HG02571 (cell line): ENCODE data around the gene OST4.
"Not testable (repeated sequence)": the region's sequence is repeated elsewhere in the genome, so short reads cannot be mapped to it uniquely, and the experiment has no call there.

ENCODE experiments used
- ATAC-seq: cut with Tn5 transposase; IDR thresholded peaks from one replicate; pipeline ENCODE4 v1.9.1; 2021; ENCODE audit warnings: mild to moderate bottlenecking, moderate library complexity; ENCODE audit not compliant: unreplicated experiment

Gene OST4

DNA sequence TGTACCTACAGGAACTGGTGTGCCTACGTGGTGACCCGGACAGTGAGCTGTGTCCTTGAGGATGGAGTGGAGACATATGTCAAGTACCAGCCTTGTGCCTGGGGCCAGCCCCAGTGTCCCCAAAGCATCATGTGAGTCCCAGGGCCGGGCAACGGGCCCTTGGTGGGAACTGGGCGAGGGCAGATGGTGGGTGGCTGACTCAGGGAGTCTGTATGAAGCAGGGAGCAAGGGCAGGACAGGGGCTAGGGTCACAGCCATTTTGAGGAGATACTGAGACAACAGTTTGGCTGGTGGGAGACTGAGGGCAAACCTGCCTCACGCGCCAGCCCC lies 8.7 kb upstream of the OST4 start:
- no peak for ATAC-seq

DNA sequence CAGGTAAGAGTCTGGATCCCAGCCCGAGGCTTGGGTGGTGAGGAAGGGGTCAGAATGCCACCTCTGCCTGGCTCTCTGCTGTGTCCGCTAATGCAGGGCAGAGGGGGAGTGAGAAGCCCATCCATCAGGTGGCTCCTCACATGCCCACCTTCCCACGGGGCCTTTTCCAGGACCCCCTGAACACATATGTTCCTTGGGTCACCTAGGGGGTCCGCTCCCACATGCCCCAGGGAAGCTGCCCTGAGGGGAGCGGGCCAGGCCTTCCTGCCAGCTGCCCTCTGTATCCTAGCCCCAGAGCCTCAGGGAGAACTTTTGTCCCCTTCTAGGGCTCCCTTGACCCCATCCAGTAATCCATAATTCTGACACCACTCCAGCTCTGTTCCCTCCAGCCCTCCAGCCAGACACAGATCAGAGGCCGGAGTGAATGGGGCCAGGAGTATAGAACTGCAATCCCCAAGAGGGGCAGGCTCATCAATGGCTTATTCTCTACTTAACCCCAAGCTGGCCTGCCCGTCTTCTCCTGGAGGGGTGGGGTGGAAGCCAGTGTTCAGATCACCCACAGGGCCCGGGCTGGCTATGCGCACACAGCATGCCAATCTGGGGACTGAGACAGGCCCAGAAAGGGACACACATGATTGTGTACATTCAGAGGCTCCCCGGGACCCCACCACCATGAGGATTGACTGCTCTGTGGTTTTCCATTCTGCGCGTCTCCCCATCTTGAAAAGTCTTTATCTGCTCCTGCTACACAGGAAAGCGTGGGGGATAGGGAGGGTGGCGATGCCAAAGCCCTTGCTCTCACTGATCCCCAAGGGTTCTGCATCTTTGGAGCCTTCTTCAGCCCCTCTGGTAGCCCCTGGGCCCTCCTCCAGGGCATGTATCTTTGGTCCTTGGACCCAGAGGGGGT lies 8.0 kb upstream of the OST4 start:
- no peak for ATAC-seq

DNA sequence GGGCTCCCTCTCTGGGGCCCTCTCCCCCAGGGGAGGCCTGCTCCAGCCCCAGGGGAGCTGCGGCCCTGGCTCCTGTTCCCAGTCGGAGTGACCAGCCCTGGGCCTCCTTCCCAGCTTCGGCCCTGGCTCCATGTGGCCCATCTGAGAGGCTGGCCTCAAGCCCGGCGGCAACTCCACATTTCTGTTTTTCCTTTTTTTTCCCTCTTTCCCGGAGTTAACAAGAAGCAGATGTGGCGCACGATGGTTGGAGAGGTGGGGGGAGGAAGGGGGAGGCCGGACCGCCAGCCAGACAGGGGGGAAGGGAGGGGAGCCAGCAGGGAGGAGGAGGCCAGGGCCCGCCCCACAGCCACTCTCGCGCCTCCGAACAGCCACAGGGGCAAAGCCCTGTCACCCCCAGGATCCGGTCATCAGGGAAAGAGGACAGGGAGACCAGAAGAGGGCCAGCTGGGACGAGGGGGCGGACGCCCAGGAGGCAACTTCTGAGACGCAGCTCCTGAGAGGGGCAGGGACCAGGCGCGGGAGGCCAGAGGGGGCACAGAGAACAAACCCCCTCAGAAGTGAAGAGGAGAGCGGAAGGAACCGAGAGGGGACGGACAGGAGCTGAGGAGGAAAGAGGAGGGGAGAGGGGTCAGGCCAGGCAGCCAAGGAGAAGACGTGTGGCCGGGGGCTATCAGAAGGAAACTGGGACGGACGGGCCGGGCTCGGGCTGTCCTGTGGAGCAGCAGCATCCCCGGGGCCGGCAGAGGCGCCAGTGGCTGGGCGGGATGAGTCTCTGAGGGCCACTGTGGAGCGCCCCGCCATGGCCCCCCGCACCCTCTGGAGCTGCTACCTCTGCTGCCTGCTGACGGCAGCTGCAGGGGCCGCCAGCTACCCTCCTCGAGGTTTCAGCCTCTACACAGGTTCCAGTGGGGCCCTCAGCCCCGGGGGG lies 7.1 kb upstream of the OST4 start, which contains the start of gene EMILIN1:
Gene EMILIN1 (plus strand): TSS at position 349 of the 928 bp plus-strand sequence. CDS start 451 bp downstream, at position 800.
- no peak for ATAC-seq

DNA sequence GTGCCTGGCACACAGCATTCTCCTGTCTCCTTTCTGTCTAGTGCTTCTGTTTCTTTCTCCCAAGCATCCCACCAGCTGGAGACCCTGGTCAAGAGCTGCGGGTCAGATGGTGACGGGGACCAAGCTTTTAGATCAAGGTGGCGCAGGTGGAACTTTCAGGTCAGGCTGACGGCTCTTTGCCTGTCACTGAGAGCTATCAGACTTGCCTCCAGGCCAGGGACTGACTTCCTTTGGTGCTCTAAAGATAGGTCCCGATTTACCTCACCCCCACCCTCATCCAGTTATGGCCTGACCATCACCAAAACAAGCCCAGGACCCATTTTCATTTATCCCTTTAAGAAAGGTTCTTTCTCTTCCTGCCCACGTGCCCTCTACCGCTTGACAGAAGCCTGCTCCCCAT lies 5.8 kb upstream of the OST4 start:
- ATAC-seq: no peak

DNA sequence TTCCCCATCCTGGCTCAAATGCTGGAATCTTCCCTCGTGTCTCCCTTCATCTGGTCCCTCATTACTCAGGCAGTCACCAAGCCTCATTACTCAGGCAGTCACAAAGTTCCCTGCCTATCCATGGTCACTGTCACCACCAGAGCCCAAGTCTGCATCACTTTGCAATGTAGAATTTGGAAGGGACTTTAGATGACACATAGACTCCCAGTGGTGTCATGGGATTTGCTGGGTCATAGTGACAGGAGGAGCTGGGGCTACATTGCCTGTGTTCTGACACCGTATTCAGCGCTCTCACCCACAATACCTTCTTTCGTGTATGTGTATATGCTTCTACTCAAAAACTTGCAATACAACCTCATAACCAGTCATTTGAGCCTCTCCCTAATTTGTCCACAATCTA lies 4.9 kb upstream of the OST4 start:
- ATAC-seq: no peak

DNA sequence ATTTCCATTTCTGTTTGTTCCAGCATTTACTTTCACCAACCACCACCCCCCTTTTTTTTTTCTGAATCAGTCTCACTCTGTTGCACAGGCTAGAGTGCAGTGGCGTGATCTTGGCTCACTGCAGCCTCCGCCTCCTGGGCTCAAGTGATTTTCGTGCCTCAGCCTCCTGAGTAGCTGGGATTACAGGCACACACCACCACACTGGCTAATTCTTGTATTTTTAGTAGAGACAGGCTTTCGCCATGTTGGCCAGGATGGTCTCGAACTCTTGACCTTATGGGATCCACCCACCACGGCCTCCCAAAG lies 4.1 kb upstream of the OST4 start:
- not testable (repeated sequence) for ATAC-seq

DNA sequence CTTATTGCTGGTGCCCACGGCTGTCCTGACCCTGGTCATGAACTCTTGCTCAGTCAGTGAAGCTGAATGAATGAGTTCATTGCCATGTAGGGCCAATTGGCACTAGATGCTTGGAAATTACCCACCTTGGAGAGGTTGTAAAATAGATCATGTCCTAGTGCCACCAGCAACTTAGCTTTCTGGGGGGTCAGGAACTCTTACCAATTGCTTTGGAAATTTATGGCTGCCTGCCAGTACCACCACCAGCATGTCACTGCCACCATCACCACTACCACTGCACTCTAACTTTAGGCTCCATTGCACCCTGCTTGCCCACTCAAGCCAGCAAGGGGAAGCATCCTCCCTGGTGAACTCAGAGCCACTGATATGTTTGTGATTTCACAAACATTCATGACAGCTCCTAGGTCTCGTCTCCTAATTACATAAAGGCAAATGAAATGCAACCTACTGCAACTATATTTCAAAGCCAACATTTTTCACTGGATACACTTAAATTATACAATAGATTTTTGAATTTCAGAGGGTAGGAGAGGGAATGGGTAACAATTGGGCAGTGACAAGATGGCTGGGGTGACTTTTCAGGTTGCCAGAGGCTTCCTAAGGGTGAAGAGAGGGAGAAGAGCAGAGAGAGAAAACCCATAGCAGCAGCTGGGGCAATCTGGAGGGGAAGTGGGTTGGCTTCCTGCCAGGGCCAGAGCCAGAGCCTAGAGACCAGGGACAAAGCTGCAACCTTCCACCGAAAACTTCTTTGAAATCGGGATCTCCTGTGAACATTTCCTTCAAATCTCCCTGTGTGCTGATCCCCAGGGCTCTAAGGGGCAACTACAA lies 3.5 kb upstream of the OST4 start:
- ATAC-seq: no peak

DNA sequence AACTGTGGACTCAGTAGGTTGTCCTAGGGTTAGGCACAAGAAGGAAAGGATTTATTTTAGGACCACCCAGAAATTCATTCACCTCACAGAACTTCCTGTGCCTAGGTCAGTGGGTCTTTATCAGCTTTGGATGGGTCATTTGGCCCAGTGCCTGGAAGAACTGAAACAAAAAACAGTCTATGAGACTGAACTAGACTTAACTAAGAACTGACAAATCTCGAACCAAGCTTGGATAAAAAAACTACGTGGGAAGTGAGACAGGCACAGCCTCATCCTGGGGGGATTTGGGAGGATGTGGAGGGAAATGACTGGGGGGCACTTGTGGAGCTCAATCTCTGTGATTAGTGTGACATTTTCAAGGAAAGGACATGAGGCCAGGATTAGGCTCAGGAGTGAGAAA lies 2.3 kb upstream of the OST4 start:
- no peak for ATAC-seq

DNA sequence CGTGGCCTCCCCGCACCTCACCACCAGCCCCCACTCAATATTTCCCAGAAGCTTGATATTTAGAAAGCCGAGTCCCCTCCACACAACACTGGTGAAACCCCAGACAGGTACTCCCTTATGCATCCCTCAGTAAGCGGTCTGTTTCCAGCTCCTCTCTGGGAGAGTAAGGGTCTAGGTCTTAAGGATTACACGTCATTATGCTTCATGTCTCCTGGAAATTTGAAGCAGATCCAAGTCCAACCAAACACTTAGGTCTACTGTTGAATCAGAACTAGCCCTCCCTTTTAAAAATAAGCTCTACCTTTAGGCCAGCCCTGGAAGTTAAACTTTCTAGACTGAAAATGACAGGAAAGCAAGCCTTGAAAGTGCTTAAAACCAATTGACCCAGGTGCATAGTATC lies 1.5 kb upstream of the OST4 start:
- no peak for ATAC-seq

DNA sequence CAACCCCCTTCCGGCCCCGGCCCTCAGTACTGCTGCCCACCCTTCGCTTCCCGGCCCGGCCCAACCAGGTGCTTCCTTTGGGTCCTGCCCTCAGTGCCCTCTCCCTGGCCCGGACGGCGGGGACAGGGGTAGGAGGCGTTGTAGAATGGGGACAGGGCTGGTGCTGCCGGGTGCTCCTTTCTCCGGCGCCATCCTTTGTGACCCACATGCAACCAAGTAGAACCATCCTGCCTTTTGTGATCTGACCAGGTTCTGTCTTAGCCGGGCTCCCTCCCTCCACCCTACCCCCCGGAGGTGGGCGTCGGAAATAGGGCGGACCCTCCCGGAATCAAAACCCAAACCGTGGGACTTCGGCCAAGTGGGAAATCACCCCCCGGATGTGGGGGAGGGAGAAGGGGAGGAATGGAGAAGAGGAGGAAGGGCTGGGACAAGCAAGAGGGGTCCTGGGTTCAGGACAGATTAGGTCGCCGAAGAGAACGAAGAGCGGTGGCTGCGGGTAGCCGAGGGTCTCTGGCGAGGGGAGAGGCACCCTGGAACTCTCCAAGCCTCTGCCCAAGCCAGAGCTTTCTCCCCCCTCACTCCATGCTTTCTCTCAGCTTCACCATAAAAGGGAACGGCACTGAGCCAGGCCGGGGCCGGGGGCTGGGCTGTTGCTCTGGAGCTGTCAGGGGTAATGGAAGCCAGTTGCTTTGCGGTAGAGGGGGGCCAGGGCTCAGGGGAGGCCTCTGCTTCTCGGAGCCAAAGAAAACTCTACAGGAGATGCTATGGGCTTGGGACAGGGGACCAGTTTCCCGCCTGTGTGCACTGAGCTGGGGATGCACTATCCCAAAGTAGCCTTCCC lies 756 bp upstream of the OST4 start:
- ATAC-seq: no peak

DNA sequence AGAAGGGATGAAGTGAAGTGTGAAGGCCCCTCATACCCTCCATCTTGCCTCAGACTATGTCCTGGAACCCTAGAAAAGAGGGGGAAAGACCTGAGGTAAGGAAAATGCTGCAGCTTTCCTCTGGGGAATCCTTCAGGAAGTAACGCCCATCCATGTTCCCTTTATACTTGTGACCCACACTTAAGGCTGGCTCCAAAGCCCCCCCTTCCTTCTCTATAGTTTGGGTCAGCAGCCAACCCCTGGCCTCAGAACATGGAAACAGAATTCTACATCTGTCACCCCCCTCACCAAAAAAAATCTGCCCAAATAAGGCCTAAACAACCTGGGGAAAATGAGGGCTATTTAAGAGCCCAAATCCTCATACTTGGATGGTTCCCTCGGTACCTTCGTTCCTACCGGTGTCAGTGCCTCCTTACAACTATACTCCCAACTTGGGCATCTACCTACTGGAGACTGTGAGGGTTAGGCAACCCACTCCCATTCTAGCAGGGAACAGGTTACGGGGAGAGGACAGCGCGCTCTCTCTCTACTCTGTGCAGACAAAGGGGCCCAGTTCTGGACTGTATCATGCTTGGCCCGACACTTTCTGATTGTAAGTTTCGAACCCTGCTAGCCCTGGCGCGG lies 689 bp downstream of the OST4 start:
- ATAC-seq: peak; percentile 6

DNA sequence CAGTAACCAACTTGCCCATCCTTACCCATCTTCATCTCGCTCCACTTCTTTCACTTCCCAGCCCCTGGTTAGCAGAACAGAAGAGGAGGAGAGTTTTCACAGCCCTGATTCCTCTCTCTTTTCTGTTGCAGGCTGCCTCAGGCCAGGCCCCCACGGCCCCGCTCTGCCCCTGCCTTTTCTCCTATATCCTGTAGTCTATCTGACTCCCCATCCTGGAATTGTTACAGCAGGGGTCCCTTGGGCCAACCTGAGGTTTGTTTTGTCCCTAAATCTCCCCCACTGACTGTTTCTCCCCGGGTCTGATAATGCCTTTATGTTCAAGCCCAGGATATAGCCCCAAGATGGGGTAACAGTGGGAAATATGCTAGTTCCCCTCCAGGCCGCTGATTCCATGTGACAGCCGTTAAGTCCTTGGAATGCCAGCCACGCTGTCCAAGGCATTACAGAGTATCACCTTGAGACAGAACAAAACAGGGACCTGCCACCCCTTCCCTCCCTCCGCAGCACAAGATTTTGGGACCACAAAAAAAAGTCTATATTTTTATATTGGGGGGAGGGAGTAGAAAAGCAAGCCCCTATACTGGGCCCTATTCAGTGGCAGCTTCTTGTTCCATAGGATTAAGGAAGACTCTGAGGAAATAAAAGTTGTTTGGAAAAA lies 1.4 kb downstream of the OST4 start:
- no peak for ATAC-seq

DNA sequence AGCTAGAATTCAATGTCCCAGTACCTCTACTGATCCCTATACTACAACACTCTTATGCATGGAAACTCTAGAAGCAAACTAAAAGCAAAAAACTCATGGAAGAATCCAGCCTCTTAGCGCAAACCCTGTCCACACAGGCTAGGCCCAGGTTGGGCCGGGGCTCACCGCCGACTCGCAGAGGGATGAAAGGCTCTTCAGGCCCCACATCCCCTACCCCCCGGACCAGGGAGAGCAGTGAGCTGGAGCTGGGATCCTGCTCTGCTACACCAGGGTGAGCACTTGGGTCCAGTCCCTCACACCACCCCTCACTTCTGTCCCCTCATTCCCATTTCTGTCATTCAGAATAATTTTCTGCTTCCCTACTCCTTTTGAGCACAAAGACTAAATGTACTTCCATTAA lies 2.0 kb downstream of the OST4 start:
- no peak for ATAC-seq

DNA sequence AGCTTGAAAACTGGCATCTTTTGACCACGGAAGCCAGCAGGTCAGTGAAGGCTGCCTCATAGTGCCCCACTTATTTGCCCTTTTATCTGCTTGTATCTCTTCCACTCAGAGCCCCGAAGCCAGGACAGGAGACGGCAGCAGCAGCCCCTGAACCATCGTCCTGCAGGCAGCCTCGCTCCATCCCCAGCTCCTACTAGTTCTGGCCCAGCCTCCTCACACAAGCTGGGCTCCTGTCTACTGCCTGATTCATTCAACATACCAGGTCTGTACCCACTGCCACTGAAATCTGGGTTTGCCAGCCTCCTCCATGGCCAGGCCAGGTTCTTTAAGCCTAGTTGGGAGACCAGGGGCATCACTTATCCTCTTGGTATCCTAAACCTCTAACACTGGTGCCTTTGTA lies 4.1 kb downstream of the OST4 start:
- ATAC-seq: no peak

DNA sequence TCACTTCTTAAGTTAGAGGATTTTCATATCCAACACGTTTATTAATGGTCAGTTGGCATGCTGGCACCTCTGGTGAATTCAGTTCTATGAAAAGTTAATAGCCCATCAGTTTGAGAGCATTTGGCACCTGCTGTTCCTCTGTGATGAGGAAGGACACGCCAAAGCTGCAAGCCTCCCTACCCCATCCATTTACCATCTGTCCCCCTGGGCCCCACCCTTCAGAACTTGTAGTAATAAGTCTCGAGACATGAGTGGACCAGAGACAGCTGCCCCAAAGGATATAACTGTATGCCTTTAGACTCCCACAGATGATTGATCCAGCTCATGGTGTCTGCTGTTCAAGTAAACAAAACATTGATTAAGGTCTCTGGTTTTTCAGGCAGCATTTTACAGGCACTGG lies 6.3 kb downstream of the OST4 start:
- no peak for ATAC-seq

DNA sequence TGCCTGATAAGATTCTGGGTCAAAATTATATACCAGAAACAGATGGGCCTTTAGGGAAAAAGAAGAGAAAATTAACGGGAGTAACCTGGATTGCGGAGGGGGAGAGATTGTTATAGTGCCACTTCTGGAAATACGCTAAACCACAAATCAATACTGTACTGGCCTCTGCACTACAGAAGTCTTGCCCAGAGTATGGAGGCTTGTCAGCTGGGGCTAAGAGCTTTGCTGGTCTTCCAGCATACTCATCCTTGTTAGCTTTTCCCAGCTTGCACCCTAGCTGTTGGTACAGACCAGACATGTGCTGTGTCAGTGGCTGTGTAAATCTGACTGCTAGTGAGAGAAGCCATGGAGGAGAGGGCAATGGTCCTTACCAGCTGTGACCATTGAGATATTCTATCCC lies 11.1 kb downstream of the OST4 start:
- no peak for ATAC-seq

DNA sequence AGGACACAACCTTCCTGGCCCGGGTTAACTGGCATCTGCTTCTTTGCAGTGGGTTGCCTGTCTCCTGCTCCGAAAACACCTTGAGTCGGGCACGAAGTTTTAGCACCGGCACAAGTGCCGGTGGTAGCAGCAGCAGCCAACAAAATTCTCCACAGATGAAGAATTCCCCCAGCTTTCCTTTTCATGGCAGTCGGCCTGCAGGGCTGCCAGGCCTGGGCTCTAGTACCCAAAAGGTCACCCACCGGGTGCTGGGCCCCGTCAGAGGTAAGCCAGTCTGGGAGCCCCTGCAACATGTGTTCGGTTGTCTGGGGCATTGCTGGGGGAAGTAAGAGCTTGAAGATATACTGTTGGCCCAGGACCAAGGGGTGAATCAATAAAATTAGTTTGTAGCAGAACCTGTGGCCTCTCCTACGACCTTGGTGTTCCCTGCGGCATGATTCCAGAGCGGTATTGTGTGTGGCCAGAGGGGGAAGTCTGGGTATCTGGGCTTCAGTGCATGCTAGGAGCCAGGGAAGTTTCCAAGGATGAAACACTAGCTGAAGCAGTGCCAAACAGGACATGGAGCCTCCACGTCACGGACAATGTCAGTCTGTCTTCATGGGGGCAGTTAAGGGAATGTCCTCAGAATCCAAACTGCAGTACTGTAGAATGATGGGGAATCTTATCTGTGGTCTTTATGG lies 12.2 kb downstream of the OST4 start:
- no peak for ATAC-seq

DNA sequence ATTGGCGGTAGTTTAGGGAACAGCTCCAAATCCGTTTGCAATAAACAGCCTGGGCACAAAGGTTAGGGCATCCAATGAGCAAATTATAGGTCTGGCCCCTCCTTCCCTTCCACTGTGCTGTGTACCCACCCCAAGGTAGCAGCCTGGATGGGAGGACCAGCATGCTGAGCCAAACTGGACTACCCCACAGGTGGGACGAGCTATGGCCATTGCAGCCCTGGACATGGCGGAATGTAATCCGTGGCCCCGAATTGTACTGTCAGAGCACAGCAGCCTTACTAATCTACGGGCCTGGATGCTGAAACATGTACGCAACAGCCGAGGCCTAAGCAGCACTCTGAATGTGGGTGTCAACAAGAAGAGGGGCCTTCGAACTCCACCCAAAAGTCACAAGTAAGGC lies 13.2 kb downstream of the OST4 start:
- ATAC-seq: no peak

DNA sequence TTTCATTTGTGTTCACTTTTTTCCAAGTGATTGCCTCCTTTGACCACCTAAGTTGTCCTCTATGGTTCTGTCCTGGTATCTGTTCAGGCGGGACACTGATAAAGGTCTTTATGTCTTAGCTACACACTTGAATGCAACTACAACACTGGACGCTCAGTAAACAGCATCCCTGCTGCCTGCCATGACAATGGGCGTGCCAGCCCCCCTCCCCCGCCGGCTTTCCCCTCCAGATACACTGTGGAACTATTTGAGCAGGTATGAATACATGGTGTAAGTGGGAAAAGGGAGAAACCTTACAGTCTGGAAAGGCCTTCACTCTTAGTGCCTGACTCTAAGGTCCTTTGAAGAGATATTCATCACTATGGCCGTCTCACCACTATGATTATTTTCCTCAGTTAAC lies 14.3 kb downstream of the OST4 start:
- ATAC-seq: no peak
